Measurements from ENCODE around the gene ALS2. TPM values are rescaled to one million over a fixed set of nuclear protein-coding genes. Genes with fewer than 3 reads are reported as not detected.

ALS2 gene
- total and polyA plus RNA-seq, 3 experiments from 2014 or later = 4.1 to 18.0 (median 16.9) TPM

Other genes with a start within 250 kb of the ALS2 start
- gene TMEM237, start 137.4 kb downstream of the ALS2 start, total RNA-seq = 10 to 100 TPM; 18.5 TPM
- 6.7 TPM for gene TMEM237, start 137.4 kb downstream of the ALS2 start, polyA plus RNA-seq
- not detected for gene MPP4, start 82.3 kb downstream of the ALS2 start, total RNA-seq
- not detected for gene MPP4, start 82.3 kb downstream of the ALS2 start, polyA plus RNA-seq
- not detected for gene CDK15, start 25.6 kb upstream of the ALS2 start, total RNA-seq
- not detected for gene CDK15, start 25.6 kb upstream of the ALS2 start, polyA plus RNA-seq

Data from CD8-positive, alpha-beta memory T cell (primary cell).